Measurements from ENCODE around the gene GPR82.

The GPR82 gene

GRCh38 chrX:41734530-41734929 is 10.5 kb downstream of the GPR82 start:
- Histone ChIP-seq H3K4me3 (ENCODE audit: low read depth, low read length) (no peak overlapping the region), H3K4me1 (ENCODE audit: control insufficient read depth, insufficient read depth, low read length) (peaks cover 6% of the 10 kb centered on the region), H3K36me3 (ENCODE audit: control insufficient read depth, insufficient read depth, low read length) (no peaks in the 10 kb centered on the region), H3K9me3 (ENCODE audit: control insufficient read depth, insufficient read depth, low read depth, low read length) (no peaks in the 10 kb centered on the region), H3K27me3 (ENCODE audit: control insufficient read depth, insufficient read depth, low read length) (no peaks in the 10 kb centered on the region), H3K9ac (ENCODE audit: low read length) (no peak overlapping the region), H3K27ac (ENCODE audit: low read depth, low read length) (no peak overlapping the region)

- Histone ChIP-seq H3K27ac (ENCODE audit: low read depth, low read length) (no peak overlapping the region), H3K4me1 (ENCODE audit: control insufficient read depth, insufficient read depth, low read length) (peaks cover 20% of the 10 kb centered on the region), H3K27me3 (ENCODE audit: control insufficient read depth, insufficient read depth, low read length) (no peaks in the 10 kb centered on the region), H3K9me3 (ENCODE audit: control insufficient read depth, insufficient read depth, low read depth, low read length) (no peaks in the 10 kb centered on the region), H3K36me3 (ENCODE audit: control insufficient read depth, insufficient read depth, low read length) (no peaks in the 10 kb centered on the region), H3K4me3 (ENCODE audit: low read depth, low read length) (no peak overlapping the region), H3K9ac (ENCODE audit: low read length) (no peak overlapping the region)
Observed at GRCh38 chrX:41737065-41737464, 13.1 kb downstream of the GPR82 start.

- Histone ChIP-seq H3K4me3 (ENCODE audit: low read depth, low read length) (no peak overlapping the region), H3K9ac (ENCODE audit: low read length) (no peak overlapping the region), H3K4me1 (ENCODE audit: control insufficient read depth, insufficient read depth, low read length) (peaks cover 20% of the 10 kb centered on the region), H3K9me3 (ENCODE audit: control insufficient read depth, insufficient read depth, low read depth, low read length) (no peaks in the 10 kb centered on the region), H3K27me3 (ENCODE audit: control insufficient read depth, insufficient read depth, low read length) (no peaks in the 10 kb centered on the region), H3K27ac (ENCODE audit: low read depth, low read length) (peak overlapping the region; percentile 75), H3K36me3 (ENCODE audit: control insufficient read depth, insufficient read depth, low read length) (no peaks in the 10 kb centered on the region; the same call in 1 of the 2 replicates)
Observed at GRCh38 chrX:41739871-41740270, 15.9 kb downstream of the GPR82 start.

- no peak overlapping the region for H3K27ac ChIP-seq (ENCODE audit: low read depth, low read length)
- no peaks in the 10 kb centered on the region for H3K4me1 ChIP-seq (ENCODE audit: control insufficient read depth, insufficient read depth, low read length)
- H3K9ac ChIP-seq (ENCODE audit: low read length), result no peak overlapping the region
- H3K27me3 ChIP-seq (ENCODE audit: control insufficient read depth, insufficient read depth, low read length), result no peaks in the 10 kb centered on the region
- no peaks in the 10 kb centered on the region for H3K9me3 ChIP-seq (ENCODE audit: control insufficient read depth, insufficient read depth, low read depth, low read length)
- no peaks in the 10 kb centered on the region for H3K36me3 ChIP-seq (ENCODE audit: control insufficient read depth, insufficient read depth, low read length)
- H3K4me3 ChIP-seq (ENCODE audit: low read depth, low read length), result no peak overlapping the region
Observed at GRCh38 chrX:41750716-41751115, 26.7 kb downstream of the GPR82 start.

GRCh38 chrX:41758401-41758800 is 34.4 kb downstream of the GPR82 start:
- Histone ChIP-seq H3K27ac (ENCODE audit: low read depth, low read length) (no peak overlapping the region), H3K9me3 (ENCODE audit: control insufficient read depth, insufficient read depth, low read depth, low read length) (no peaks in the 10 kb centered on the region), H3K9ac (ENCODE audit: low read length) (no peak overlapping the region), H3K36me3 (ENCODE audit: control insufficient read depth, insufficient read depth, low read length) (no peaks in the 10 kb centered on the region), H3K27me3 (ENCODE audit: control insufficient read depth, insufficient read depth, low read length) (no peaks in the 10 kb centered on the region), H3K4me1 (ENCODE audit: control insufficient read depth, insufficient read depth, low read length) (peaks cover 9% of the 10 kb centered on the region), H3K4me3 (ENCODE audit: low read depth, low read length) (no peak overlapping the region)

GRCh38 chrX:41759817-41760216 is 35.8 kb downstream of the GPR82 start:
- Histone ChIP-seq H3K27me3 (ENCODE audit: control insufficient read depth, insufficient read depth, low read length) (no peaks in the 10 kb centered on the region), H3K4me1 (ENCODE audit: control insufficient read depth, insufficient read depth, low read length) (peaks cover 9% of the 10 kb centered on the region), H3K4me3 (ENCODE audit: low read depth, low read length) (no peak overlapping the region), H3K9me3 (ENCODE audit: control insufficient read depth, insufficient read depth, low read depth, low read length) (no peaks in the 10 kb centered on the region), H3K36me3 (ENCODE audit: control insufficient read depth, insufficient read depth, low read length) (no peaks in the 10 kb centered on the region), H3K9ac (ENCODE audit: low read length) (no peak overlapping the region), H3K27ac (ENCODE audit: low read depth, low read length) (no peak overlapping the region)

GRCh38 chrX:41761169-41761568 is 37.2 kb downstream of the GPR82 start:
- no peaks in the 10 kb centered on the region for H3K9me3 ChIP-seq (ENCODE audit: control insufficient read depth, insufficient read depth, low read depth, low read length)
- H3K36me3 ChIP-seq (ENCODE audit: control insufficient read depth, insufficient read depth, low read length), result no peaks in the 10 kb centered on the region
- no peak overlapping the region for H3K27ac ChIP-seq (ENCODE audit: low read depth, low read length)
- H3K9ac ChIP-seq (ENCODE audit: low read length), result no peak overlapping the region
- peaks cover 9% of the 10 kb centered on the region for H3K4me1 ChIP-seq (ENCODE audit: control insufficient read depth, insufficient read depth, low read length)
- H3K27me3 ChIP-seq (ENCODE audit: control insufficient read depth, insufficient read depth, low read length), result no peaks in the 10 kb centered on the region
- no peak overlapping the region for H3K4me3 ChIP-seq (ENCODE audit: low read depth, low read length)

GRCh38 chrX:41761702-41762101 is 37.7 kb downstream of the GPR82 start:
- peaks cover 9% of the 10 kb centered on the region for H3K4me1 ChIP-seq (ENCODE audit: control insufficient read depth, insufficient read depth, low read length)

GRCh38 chrX:41779030-41779564 is 55.1 kb downstream of the GPR82 start:
- no peaks in the 10 kb centered on the region for H3K4me1 ChIP-seq (ENCODE audit: control insufficient read depth, insufficient read depth, low read length)
- H3K9ac ChIP-seq (ENCODE audit: low read length), result no peak overlapping the region
- H3K4me3 ChIP-seq (ENCODE audit: low read depth, low read length), result no peak overlapping the region
- no peak overlapping the region for H3K27ac ChIP-seq (ENCODE audit: low read depth, low read length)
- H3K36me3 ChIP-seq (ENCODE audit: control insufficient read depth, insufficient read depth, low read length), result no peaks in the 10 kb centered on the region
- 0 out of 2 replicates have a peak, but pooled peaks cover 3% of the 10 kb centered on the region for H3K9me3 ChIP-seq (ENCODE audit: control insufficient read depth, insufficient read depth, low read depth, low read length)
- no peaks in the 10 kb centered on the region for H3K27me3 ChIP-seq (ENCODE audit: control insufficient read depth, insufficient read depth, low read length)

More at GRCh38 chrX:41761702-41762101, 37.7 kb downstream of the GPR82 start:
- H3K4me3 ChIP-seq (ENCODE audit: low read depth, low read length), result no peak overlapping the region
- no peaks in the 10 kb centered on the region for H3K9me3 ChIP-seq (ENCODE audit: control insufficient read depth, insufficient read depth, low read depth, low read length)
- H3K36me3 ChIP-seq (ENCODE audit: control insufficient read depth, insufficient read depth, low read length), result no peaks in the 10 kb centered on the region
- H3K27me3 ChIP-seq (ENCODE audit: control insufficient read depth, insufficient read depth, low read length), result no peaks in the 10 kb centered on the region
- no peak overlapping the region for H3K9ac ChIP-seq (ENCODE audit: low read length)
- no peak overlapping the region for H3K27ac ChIP-seq (ENCODE audit: low read depth, low read length)
